Endodermal cell (in vitro differentiated cells): ENCODE measurements around the gene CZIB. TPM values are rescaled to one million over a fixed set of nuclear protein-coding genes. Genes with fewer than 3 reads are reported as not detected.
A peak's percentile ranks its signal among the peaks of the same experiment; 100 is the strongest.

ENCODE experiments used
- DNase-seq: peaks from one replicate; pipeline ENCODE4 v3.0.0-alpha.2; 2017
- H3K27ac ChIP-seq: 2 replicates; pipeline ENCODE4 v1.5.1; 2013; ENCODE audit warnings: mild to moderate bottlenecking, low read depth, low read length, moderate library complexity
- H3K27me3 ChIP-seq: 2 replicates; pipeline ENCODE4 v1.6.1; 2013; ENCODE audit warnings: mild to moderate bottlenecking, low read length, moderate library complexity; ENCODE audit not compliant: insufficient read depth, control insufficient read depth, poor library complexity, severe bottlenecking
- H3K36me3 ChIP-seq: 2 replicates; pipeline ENCODE4 v1.7.0; 2013; ENCODE audit warnings: mild to moderate bottlenecking, low read length, moderate library complexity; ENCODE audit not compliant: control insufficient read depth, insufficient read depth
- H3K4me1 ChIP-seq: one replicate; pipeline ENCODE4 v1.7.0; 2013; ENCODE audit warnings: low read length; ENCODE audit not compliant: control insufficient read depth, insufficient read depth
- H3K4me3 ChIP-seq: 2 replicates; pipeline ENCODE4 v1.5.1; 2013; ENCODE audit warnings: mild to moderate bottlenecking, low read length, moderate library complexity
- H3K9ac ChIP-seq: 2 replicates; pipeline ENCODE4 v1.6.1; 2013; ENCODE audit warnings: mild to moderate bottlenecking, low read length, moderate library complexity; ENCODE audit not compliant: poor library complexity, severe bottlenecking; ENCODE audit errors: extremely low read depth
- H3K9me3 ChIP-seq: 2 replicates; pipeline ENCODE4 v1.6.1; 2013; ENCODE audit warnings: mild to moderate bottlenecking, low read length, moderate library complexity; ENCODE audit not compliant: control insufficient read depth
- H3K27ac Mint-ChIP-seq: 2 replicates; pipeline ENCODE4 v1.8.0; 2020; ENCODE audit warnings: mixed read lengths
- H3K27me3 Mint-ChIP-seq: 2 replicates; pipeline ENCODE4 v1.8.0; 2021; ENCODE audit warnings: mild to moderate bottlenecking, mixed read lengths; ENCODE audit not compliant: insufficient read depth
- H3K36me3 Mint-ChIP-seq: 2 replicates; pipeline ENCODE4 v1.8.0; 2020; ENCODE audit warnings: low read depth, mixed read lengths
- H3K4me1 Mint-ChIP-seq: 2 replicates; pipeline ENCODE4 v1.8.0; 2020; ENCODE audit warnings: mixed read lengths
- H3K4me3 Mint-ChIP-seq: 2 replicates; pipeline ENCODE4 v1.8.0; 2020; ENCODE audit warnings: mild to moderate bottlenecking, moderate library complexity, mixed read lengths
- H3K9me3 Mint-ChIP-seq: 2 replicates; pipeline ENCODE4 v1.8.0; 2020; ENCODE audit warnings: mild to moderate bottlenecking, mixed read lengths
- whole genome bisulfite sequencing, 2 experiments: methylation state at CpG; one replicate each; pipeline versions ENCODE4 v1.1.5 to v1.1.7; 2013; ENCODE audit warnings: missing lambda C conversion rate in 2 of 2, mixed read lengths in 1 of 2; ENCODE audit not compliant: insufficient coverage in 1 of 2, insufficient read length in 1 of 2; 5-methylcytosine and 5-hydroxymethylcytosine counted together
- total RNA-seq, 2 donors: library from RNA; stranded (reverse); fragmentation: NEBNext Ultra II Directional in 1 of 2; extraction: Animal tissue kit (Norgen Biotek cat#: 25700) in 1 of 2; gene quantifications; 2 replicates in 1 of 2; 3 replicates in 1 of 2; pipeline ENCODE4 v1.2.1, GENCODE V29; 2021
- TF ChIP-seq, protein P1 (sequence below): fragments of 200-600 bp; sonication (generic); conservative IDR thresholded peaks from 2 replicates; pipeline ENCODE4 v1.5.0; 2021; ENCODE audit warnings: antibody characterized with exemption, mild to moderate bottlenecking

The CZIB gene
- total RNA-seq, 2 donors from 2014 or later, result 64.4 to 74.2 TPM

DNA sequence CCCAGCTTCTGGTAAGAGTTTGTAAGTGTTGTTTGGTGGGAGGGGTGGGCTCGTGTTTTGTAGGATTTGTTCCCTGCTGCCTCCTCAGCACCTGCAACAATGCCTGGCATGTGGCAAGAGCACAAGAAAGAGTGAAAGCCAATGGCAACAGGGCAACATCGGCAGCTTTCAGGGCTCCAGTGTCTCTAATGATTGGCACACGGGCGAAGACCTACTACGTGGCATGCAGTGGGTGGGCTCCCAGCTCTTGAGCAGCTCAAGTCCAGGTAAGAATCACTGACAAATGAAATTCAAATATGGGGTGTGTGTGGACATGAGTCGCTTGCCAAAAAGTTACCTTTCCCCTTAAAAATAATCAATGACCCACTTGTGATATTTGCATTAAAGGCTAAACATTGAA lies 54.1 kb downstream of the CZIB start:
- no peak overlapping the region for H3K27ac Mint-ChIP-seq
- H3K36me3 Mint-ChIP-seq, result no peaks in the 10 kb centered on the region
- peak; percentile 48 for DNase-seq
- peaks cover 16% of the 10 kb centered on the region for H3K4me1 Mint-ChIP-seq
- H3K36me3 ChIP-seq, result no peaks in the 10 kb centered on the region
- H3K9ac ChIP-seq, result no peak overlapping the region
- H3K9me3 Mint-ChIP-seq, result no peaks in the 10 kb centered on the region
- peaks cover 21% of the 10 kb centered on the region for H3K27me3 Mint-ChIP-seq
- H3K27ac ChIP-seq, result no peak overlapping the region
- H3K27me3 ChIP-seq, result peaks cover 8% of the 10 kb centered on the region
- 81 to 87% methylated on average over 3 to 6 of the region's 6 CpGs for WGBS, 2 experiments
- H3K4me3 Mint-ChIP-seq, result no peak overlapping the region
- H3K4me3 ChIP-seq, result no peak overlapping the region
- H3K9me3 ChIP-seq, result no peaks in the 10 kb centered on the region
- H3K4me1 ChIP-seq, result no peaks in the 10 kb centered on the region
- TF ChIP-seq, protein P1, sequence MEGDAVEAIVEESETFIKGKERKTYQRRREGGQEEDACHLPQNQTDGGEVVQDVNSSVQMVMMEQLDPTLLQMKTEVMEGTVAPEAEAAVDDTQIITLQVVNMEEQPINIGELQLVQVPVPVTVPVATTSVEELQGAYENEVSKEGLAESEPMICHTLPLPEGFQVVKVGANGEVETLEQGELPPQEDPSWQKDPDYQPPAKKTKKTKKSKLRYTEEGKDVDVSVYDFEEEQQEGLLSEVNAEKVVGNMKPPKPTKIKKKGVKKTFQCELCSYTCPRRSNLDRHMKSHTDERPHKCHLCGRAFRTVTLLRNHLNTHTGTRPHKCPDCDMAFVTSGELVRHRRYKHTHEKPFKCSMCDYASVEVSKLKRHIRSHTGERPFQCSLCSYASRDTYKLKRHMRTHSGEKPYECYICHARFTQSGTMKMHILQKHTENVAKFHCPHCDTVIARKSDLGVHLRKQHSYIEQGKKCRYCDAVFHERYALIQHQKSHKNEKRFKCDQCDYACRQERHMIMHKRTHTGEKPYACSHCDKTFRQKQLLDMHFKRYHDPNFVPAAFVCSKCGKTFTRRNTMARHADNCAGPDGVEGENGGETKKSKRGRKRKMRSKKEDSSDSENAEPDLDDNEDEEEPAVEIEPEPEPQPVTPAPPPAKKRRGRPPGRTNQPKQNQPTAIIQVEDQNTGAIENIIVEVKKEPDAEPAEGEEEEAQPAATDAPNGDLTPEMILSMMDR, result no peak

DNA sequence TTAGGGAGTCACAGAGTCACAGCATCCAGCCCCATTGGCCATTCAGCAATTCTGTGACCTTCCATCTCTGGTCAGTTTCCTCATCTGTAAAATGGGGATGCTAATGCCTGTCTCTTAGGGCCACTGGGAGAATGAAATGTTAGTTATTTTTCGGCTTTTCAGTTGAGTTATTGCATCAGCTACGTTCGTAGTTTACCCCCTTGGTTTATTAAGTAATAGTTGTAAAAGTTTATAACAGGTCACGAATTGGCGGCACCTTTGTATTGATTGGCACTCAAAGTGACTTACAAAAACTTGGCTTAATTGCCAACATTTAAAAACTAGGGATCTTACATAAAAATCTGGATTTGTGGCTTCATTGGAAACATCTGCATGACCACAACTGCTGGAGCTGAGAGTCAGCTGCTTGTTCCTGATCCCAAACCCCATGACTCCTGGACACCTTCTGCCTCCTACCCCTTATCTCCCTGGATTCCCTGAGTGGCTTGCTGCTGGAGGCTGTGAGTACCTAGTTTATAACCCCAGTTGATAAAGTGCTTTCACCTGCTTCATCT lies 54.9 kb downstream of the CZIB start:
- 77 to 92% methylated on average over 3 to 5 of the region's 5 CpGs for WGBS, 2 experiments
- Mint-ChIP-seq H3K4me3 (no peak overlapping the region), H3K27ac (no peak overlapping the region), H3K4me1 (peaks cover 16% of the 10 kb centered on the region), H3K27me3 (peaks cover 21% of the 10 kb centered on the region), H3K9me3 (no peaks in the 10 kb centered on the region), H3K36me3 (no peaks in the 10 kb centered on the region)
- H3K36me3 ChIP-seq, result no peaks in the 10 kb centered on the region
- TF ChIP-seq, protein P1, result no peak
- H3K9ac ChIP-seq, result no peak overlapping the region
- peaks cover 8% of the 10 kb centered on the region for H3K27me3 ChIP-seq
- no peak overlapping the region for H3K4me3 ChIP-seq
- no peaks in the 10 kb centered on the region for H3K9me3 ChIP-seq
- peak; percentile 51 for DNase-seq
- H3K4me1 ChIP-seq, result no peaks in the 10 kb centered on the region
- no peak overlapping the region for H3K27ac ChIP-seq

Other genes starting within 250 kb of the CZIB start
- gene PODN, start 158.4 kb downstream of the CZIB start, total RNA-seq, result 1 to 10 TPM; 3.0 to 3.6 TPM
- gene SLC1A7, start 78.0 kb downstream of the CZIB start, total RNA-seq, result 1 to 10 TPM; 1.7 to 2.3 TPM
- 10 to 100 TPM; 28.7 to 31.3 TPM for gene CPT2, start 23.8 kb downstream of the CZIB start, total RNA-seq
- 10 to 100 TPM; 59.1 to 74.7 TPM for gene MAGOH, start 17.9 kb upstream of the CZIB start, total RNA-seq
- gene LRP8, start 107.4 kb upstream of the CZIB start, total RNA-seq, result 10 to 100 TPM; 29.1 to 39.6 TPM
- gene DMRTB1, start 238.8 kb upstream of the CZIB start, total RNA-seq, result not detected